ENCODE measurements around the gene CCDC6. TPM values are rescaled to one million over a fixed set of nuclear protein-coding genes. Genes with fewer than 3 reads are reported as not detected.

Gene CCDC6
- total and polyA plus RNA-seq, 9 of the 15 experiments (the other 6 are each of a cell fraction or from before 2014, with no cell fraction given): 10.4 to 41.0 (median 20.9) TPM

DNA sequence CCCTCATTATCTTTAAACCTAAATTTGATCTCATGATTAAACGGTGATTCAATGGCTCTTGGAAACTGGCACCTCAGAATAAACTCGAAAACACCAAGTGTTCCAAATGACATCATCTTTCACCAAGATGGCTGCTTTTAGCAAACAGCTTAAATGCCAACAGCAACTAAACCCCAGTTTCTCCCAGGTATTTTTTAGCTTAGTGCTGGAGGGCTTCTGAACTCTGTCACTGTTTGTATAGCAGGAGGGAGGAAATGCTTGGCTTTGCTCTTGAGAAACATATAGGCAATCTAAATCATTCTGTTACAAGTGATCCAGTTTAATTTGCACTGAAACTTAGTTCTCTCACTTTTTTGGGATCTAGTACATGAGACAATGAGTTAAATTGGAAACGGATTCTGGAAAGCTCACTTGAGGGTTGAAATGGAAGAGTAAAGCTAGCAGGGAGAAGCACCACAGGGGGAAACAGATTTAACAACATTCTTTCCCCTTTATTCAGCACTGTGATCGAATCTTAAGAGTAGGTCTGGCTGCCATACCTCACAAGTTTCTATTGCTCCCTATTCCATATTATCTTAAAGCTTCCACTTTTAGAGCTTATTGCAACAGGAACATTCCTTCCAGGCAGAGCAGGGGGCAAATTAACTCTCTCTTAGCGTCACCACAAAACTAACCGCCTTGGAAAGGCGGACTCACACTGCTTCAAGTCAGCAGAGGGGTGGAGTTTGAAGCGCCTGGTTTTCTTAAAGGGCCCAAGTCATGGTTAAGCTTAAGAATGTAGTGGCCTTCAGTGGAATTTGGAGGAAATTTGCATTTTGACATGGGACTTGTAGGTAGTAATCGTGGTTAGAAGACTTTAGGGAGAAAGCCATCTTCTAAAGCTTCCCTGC, 1.8 kb upstream of the CCDC6 start (continued):
- TF ChIP-seq, protein P1, sequence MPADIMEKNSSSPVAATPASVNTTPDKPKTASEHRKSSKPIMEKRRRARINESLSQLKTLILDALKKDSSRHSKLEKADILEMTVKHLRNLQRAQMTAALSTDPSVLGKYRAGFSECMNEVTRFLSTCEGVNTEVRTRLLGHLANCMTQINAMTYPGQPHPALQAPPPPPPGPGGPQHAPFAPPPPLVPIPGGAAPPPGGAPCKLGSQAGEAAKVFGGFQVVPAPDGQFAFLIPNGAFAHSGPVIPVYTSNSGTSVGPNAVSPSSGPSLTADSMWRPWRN (IDR thresholded peaks at IDR 0.05; ENCODE audit: low read depth): no peak
- TF ChIP-seq, protein P2, sequence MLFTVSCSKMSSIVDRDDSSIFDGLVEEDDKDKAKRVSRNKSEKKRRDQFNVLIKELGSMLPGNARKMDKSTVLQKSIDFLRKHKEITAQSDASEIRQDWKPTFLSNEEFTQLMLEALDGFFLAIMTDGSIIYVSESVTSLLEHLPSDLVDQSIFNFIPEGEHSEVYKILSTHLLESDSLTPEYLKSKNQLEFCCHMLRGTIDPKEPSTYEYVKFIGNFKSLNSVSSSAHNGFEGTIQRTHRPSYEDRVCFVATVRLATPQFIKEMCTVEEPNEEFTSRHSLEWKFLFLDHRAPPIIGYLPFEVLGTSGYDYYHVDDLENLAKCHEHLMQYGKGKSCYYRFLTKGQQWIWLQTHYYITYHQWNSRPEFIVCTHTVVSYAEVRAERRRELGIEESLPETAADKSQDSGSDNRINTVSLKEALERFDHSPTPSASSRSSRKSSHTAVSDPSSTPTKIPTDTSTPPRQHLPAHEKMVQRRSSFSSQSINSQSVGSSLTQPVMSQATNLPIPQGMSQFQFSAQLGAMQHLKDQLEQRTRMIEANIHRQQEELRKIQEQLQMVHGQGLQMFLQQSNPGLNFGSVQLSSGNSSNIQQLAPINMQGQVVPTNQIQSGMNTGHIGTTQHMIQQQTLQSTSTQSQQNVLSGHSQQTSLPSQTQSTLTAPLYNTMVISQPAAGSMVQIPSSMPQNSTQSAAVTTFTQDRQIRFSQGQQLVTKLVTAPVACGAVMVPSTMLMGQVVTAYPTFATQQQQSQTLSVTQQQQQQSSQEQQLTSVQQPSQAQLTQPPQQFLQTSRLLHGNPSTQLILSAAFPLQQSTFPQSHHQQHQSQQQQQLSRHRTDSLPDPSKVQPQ (CRISPR knock-in tag; IDR thresholded peaks at IDR 0.05; ENCODE audit: borderline replicate concordance): no peak
- no peak for TF ChIP-seq SMARCA5 (IDR thresholded peaks at IDR 0.05)
- TF ChIP-seq, protein P3, sequence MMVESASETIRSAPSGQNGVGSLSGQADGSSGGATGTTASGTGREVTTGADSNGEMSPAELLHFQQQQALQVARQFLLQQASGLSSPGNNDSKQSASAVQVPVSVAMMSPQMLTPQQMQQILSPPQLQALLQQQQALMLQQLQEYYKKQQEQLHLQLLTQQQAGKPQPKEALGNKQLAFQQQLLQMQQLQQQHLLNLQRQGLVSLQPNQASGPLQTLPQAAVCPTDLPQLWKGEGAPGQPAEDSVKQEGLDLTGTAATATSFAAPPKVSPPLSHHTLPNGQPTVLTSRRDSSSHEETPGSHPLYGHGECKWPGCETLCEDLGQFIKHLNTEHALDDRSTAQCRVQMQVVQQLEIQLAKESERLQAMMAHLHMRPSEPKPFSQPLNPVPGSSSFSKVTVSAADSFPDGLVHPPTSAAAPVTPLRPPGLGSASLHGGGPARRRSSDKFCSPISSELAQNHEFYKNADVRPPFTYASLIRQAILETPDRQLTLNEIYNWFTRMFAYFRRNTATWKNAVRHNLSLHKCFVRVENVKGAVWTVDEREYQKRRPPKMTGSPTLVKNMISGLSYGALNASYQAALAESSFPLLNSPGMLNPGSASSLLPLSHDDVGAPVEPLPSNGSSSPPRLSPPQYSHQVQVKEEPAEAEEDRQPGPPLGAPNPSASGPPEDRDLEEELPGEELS (CRISPR knock-in tag; IDR thresholded peaks at IDR 0.05; ENCODE audit: borderline replicate concordance): no peak
- peak; percentile 89 for TF ChIP-seq POLR2A (conservative IDR thresholded peaks at IDR 0.05)
- TF ChIP-seq, protein P4, sequence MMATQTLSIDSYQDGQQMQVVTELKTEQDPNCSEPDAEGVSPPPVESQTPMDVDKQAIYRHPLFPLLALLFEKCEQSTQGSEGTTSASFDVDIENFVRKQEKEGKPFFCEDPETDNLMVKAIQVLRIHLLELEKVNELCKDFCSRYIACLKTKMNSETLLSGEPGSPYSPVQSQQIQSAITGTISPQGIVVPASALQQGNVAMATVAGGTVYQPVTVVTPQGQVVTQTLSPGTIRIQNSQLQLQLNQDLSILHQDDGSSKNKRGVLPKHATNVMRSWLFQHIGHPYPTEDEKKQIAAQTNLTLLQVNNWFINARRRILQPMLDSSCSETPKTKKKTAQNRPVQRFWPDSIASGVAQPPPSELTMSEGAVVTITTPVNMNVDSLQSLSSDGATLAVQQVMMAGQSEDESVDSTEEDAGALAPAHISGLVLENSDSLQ (IDR thresholded peaks at IDR 0.05): no peak
- TF ChIP-seq, protein P5, sequence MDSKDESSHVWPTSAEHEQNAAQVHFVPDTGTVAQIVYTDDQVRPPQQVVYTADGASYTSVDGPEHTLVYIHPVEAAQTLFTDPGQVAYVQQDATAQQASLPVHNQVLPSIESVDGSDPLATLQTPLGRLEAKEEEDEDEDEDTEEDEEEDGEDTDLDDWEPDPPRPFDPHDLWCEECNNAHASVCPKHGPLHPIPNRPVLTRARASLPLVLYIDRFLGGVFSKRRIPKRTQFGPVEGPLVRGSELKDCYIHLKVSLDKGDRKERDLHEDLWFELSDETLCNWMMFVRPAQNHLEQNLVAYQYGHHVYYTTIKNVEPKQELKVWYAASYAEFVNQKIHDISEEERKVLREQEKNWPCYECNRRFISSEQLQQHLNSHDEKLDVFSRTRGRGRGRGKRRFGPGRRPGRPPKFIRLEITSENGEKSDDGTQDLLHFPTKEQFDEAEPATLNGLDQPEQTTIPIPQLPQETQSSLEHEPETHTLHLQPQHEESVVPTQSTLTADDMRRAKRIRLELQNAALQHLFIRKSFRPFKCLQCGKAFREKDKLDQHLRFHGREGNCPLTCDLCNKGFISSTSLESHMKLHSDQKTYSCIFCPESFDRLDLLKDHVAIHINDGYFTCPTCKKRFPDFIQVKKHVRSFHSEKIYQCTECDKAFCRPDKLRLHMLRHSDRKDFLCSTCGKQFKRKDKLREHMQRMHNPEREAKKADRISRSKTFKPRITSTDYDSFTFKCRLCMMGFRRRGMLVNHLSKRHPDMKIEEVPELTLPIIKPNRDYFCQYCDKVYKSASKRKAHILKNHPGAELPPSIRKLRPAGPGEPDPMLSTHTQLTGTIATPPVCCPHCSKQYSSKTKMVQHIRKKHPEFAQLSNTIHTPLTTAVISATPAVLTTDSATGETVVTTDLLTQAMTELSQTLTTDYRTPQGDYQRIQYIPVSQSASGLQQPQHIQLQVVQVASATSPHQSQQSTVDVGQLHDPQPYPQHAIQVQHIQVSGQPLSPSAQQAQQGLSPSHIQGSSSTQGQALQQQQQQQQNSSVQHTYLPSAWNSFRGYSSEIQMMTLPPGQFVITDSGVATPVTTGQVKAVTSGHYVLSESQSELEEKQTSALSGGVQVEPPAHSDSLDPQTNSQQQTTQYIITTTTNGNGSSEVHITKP (IDR thresholded peaks at IDR 0.05; ENCODE audit: partially characterized antibody): peak; percentile 74
- TF ChIP-seq CREM (IDR thresholded peaks at IDR 0.05; ENCODE audit: low read depth): peak; percentile 48; the same call in 1 of the 2 replicates
- TF ChIP-seq ZNF23 (CRISPR knock-in tag; IDR thresholded peaks at IDR 0.05): no peak
- TF ChIP-seq, protein P6, sequence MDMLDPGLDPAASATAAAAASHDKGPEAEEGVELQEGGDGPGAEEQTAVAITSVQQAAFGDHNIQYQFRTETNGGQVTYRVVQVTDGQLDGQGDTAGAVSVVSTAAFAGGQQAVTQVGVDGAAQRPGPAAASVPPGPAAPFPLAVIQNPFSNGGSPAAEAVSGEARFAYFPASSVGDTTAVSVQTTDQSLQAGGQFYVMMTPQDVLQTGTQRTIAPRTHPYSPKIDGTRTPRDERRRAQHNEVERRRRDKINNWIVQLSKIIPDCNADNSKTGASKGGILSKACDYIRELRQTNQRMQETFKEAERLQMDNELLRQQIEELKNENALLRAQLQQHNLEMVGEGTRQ (CRISPR knock-in tag; IDR thresholded peaks at IDR 0.05): no peak
- TF ChIP-seq NCOA4 (IDR thresholded peaks at IDR 0.05; ENCODE audit: partially characterized antibody): no peak
- TF ChIP-seq BRD9 (IDR thresholded peaks at IDR 0.05; ENCODE audit: low read depth, partially characterized antibody): no peak
- TF ChIP-seq, protein P7, sequence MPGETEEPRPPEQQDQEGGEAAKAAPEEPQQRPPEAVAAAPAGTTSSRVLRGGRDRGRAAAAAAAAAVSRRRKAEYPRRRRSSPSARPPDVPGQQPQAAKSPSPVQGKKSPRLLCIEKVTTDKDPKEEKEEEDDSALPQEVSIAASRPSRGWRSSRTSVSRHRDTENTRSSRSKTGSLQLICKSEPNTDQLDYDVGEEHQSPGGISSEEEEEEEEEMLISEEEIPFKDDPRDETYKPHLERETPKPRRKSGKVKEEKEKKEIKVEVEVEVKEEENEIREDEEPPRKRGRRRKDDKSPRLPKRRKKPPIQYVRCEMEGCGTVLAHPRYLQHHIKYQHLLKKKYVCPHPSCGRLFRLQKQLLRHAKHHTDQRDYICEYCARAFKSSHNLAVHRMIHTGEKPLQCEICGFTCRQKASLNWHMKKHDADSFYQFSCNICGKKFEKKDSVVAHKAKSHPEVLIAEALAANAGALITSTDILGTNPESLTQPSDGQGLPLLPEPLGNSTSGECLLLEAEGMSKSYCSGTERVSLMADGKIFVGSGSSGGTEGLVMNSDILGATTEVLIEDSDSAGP (CRISPR knock-in tag; IDR thresholded peaks at IDR 0.05): peak; percentile 93
